ENCODE measurements around the gene PLEKHG4B.

DNA sequence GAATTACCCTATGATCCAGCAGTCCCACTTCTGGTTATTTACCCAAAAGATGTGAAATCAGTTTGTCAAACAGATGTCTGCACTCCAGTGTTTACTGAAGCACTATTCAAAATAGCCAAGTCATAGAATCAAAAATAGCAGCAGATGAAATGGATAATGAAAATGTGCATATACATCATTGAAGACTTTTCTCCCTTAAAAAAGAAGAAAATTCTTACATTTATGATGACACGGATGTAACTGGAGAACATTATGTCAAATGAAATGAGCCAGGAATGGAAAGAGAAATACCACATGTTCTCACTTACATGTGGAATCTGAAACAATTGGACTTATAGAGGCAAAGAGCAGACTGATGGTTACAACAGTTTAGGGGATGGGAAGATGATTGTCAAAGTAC, 21.5 kb upstream of the PLEKHG4B start:
- TF ChIP-seq, protein P1, sequence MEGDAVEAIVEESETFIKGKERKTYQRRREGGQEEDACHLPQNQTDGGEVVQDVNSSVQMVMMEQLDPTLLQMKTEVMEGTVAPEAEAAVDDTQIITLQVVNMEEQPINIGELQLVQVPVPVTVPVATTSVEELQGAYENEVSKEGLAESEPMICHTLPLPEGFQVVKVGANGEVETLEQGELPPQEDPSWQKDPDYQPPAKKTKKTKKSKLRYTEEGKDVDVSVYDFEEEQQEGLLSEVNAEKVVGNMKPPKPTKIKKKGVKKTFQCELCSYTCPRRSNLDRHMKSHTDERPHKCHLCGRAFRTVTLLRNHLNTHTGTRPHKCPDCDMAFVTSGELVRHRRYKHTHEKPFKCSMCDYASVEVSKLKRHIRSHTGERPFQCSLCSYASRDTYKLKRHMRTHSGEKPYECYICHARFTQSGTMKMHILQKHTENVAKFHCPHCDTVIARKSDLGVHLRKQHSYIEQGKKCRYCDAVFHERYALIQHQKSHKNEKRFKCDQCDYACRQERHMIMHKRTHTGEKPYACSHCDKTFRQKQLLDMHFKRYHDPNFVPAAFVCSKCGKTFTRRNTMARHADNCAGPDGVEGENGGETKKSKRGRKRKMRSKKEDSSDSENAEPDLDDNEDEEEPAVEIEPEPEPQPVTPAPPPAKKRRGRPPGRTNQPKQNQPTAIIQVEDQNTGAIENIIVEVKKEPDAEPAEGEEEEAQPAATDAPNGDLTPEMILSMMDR (conservative IDR thresholded peaks at IDR 0.05; ENCODE audit: low read depth, low read length) = no peak
- TF ChIP-seq EZH2 (IDR thresholded peaks at IDR 0.05; ENCODE audit: low read length, unreplicated experiment) (no peak), EZH2phosphoT487 (IDR thresholded peaks at IDR 0.05; ENCODE audit: borderline replicate concordance, low read length) (no peak)
